Fibroblast of lung (primary cell): Measurements from ENCODE around the gene CNBD2. TPM values are rescaled to one million over a fixed set of nuclear protein-coding genes. Genes with fewer than 3 reads are reported as not detected.
"Not testable (repeated sequence)": the region's sequence is repeated elsewhere in the genome, so short reads cannot be mapped to it uniquely, and the experiment has no call there.

Experiments
- DNase-seq, 2 donors: peaks; one replicate each; pipeline versions ENCODE4 v3.0.0 to v3.0.0-alpha.2; 2010; ENCODE audit warnings: low read depth in 2 of 2
- H2AFZ ChIP-seq: 2 replicates; pipeline ENCODE4 v1.5.1; 2012; ENCODE audit warnings: low read length, control low read depth, inconsistent platforms
- H3K27ac ChIP-seq: 2 replicates; pipeline ENCODE4 v1.5.1; 2011; ENCODE audit warnings: low read length, control low read depth; ENCODE audit not compliant: insufficient read depth
- H3K27me3 ChIP-seq: 2 replicates; pipeline ENCODE4 v1.5.1; 2011; ENCODE audit warnings: mild to moderate bottlenecking, low read length; ENCODE audit not compliant: control insufficient read depth, insufficient read depth
- H3K36me3 ChIP-seq: 2 replicates; pipeline ENCODE4 v1.5.1; 2011; ENCODE audit warnings: low read length; ENCODE audit not compliant: control insufficient read depth, insufficient read depth
- H3K4me1 ChIP-seq: 2 replicates; pipeline ENCODE4 v1.5.1; 2011; ENCODE audit warnings: low read length; ENCODE audit not compliant: control insufficient read depth, insufficient read depth; ENCODE audit errors: extremely low read depth
- H3K4me2 ChIP-seq: 2 replicates; pipeline ENCODE4 v1.5.1; 2011; ENCODE audit warnings: low read length, control low read depth; ENCODE audit not compliant: insufficient read depth; ENCODE audit errors: extremely low read depth
- H3K4me3 ChIP-seq, 4 experiments: fragments of 200-600 bp in 1 of 4; sonication (generic) in 1 of 4; replicated peaks in 1 of 4; 2 replicates each; pipeline ENCODE4 v1.5.1; 2011 to 2016; ENCODE audit warnings: low read length in 4 of 4, low read depth in 3 of 4, mild to moderate bottlenecking in 3 of 4, control low read depth in 2 of 4, inconsistent platforms in 1 of 4, mixed read lengths in 1 of 4; ENCODE audit not compliant: insufficient read depth in 1 of 4; ENCODE audit errors: control extremely low read depth in 1 of 4
- H3K79me2 ChIP-seq: 2 replicates; pipeline ENCODE4 v1.5.1; 2012; ENCODE audit warnings: mild to moderate bottlenecking, low read length, inconsistent platforms; ENCODE audit not compliant: control insufficient read depth, insufficient read depth
- H3K9ac ChIP-seq: 2 replicates; pipeline ENCODE4 v1.5.1; 2011; ENCODE audit warnings: mild to moderate bottlenecking, low read length, control low read depth; ENCODE audit not compliant: insufficient read depth
- H3K9me3 ChIP-seq: 2 replicates; pipeline ENCODE4 v1.5.1; 2012; ENCODE audit warnings: low read depth, low read length; ENCODE audit not compliant: control insufficient read depth, insufficient read depth
- H4K20me1 ChIP-seq: 2 replicates; pipeline ENCODE4 v1.5.1; 2011; ENCODE audit warnings: low read length; ENCODE audit not compliant: control insufficient read depth, insufficient read depth; ENCODE audit errors: extremely low read depth
- EZH2 ChIP-seq: IDR thresholded peaks from 2 replicates; pipeline ENCODE4 v1.5.1; 2012; ENCODE audit warnings: low read length, control low read depth, mild to moderate bottlenecking; ENCODE audit errors: missing control alignments
- polyA plus RNA-seq, 2 donors: library from polyadenylated mRNA; depleted of rRNA in 1 of 2; stranded (reverse) in 1 of 2; unstranded in 1 of 2; fragments of >200 nt; gene quantifications; 2 replicates each; pipeline ENCODE4 v1.2.1, GENCODE V29; 2011 to 2012; ENCODE audit warnings: missing spikeins in 1 of 2
- total RNA-seq: library from RNA; depleted of rRNA; stranded (reverse); fragments of >200 nt; gene quantifications from 2 replicates; pipeline ENCODE4 v1.2.1, GENCODE V29; 2014
- TF ChIP-seq, protein P1 (sequence below), 2 donors: IDR thresholded peaks in 1 of 2; conservative IDR thresholded peaks in 1 of 2; 1 replicate in 1 of 2; 2 replicates in 1 of 2; pipeline ENCODE4 v1.5.1; 2011 to 2012; ENCODE audit warnings: low read length in 2 of 2, control low read depth in 1 of 2, inconsistent platforms in 1 of 2, low read depth in 1 of 2, mild to moderate bottlenecking in 1 of 2

Gene CNBD2
- total and polyA plus RNA-seq, 2 donors (not counting 1 experiment from before 2014, with no cell fraction given): 1.1 to 2.6 TPM

DNA sequence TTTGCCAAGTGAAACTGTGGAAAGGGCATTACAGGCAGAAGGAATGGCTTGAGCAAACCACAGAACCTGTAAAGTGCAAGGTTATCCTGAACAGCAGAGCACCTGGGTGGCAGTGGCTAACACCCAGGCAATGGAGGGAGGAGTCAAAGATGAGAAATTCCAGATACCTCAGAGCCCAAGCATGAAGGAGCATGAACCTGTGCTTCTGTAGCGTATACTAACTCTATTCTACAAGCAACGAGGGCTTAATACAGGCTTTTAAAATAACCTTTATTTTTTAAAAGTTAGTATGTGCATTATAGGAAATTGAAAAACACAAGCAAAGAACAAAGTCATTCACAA is 77.0 kb downstream of the CNBD2 start:
- Histone ChIP-seq H3K79me2 (peaks cover 42% of the 10 kb centered on the region), H3K4me2 (no peak overlapping the region), H4K20me1 (peaks cover 3% of the 10 kb centered on the region)

DNA sequence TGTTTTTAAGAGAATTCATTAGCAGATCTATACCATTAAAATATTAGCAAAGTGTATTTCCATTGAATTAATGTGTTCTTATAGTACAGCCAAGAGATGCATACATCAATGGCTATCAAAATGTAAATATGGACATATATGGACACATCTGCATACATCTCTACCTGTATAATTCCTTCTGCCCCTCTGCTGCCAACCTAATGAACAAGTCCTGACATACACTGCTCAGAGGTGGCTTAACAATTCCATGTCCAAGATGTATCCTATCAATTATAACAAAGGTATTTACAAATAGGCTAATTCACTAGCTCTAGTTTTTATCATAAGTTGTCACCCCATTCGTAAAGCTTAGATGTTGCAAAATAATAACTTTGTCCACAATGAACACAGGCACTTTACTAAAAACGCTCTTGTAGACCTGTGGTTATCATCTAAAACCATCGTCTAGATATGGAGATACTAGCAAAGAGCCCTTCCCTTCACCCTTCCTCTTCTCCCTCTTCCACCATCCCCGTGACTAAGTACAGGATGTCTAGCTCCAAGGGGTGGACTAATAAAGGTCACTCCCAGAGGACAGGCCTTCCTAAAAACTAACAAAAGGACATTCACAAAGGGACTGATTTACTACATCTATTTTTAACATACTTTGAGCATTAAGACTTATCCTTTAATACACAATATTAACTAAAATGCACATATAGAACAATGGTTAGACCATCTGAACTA is 77.8 kb downstream of the CNBD2 start:
- Histone ChIP-seq H3K79me2 (peaks cover 46% of the 10 kb centered on the region), H3K4me3 (peak overlapping the region in 1 of 4 experiments; percentile 7)
- H3K4me1 ChIP-seq, H2AFZ ChIP-seq, DNase-seq, H3K4me2 ChIP-seq, H3K9me3 ChIP-seq, H3K9ac ChIP-seq, H3K36me3 ChIP-seq, H3K27ac ChIP-seq, H4K20me1 ChIP-seq, H3K27me3 ChIP-seq: not testable (repeated sequence)

More for the DNA sequence above, 77.0 kb downstream of the CNBD2 start:
- Histone ChIP-seq H3K4me1 (no peaks in the 10 kb centered on the region), H3K36me3 (no peaks in the 10 kb centered on the region), H3K27ac (no peak overlapping the region), H3K9ac (no peak overlapping the region), H3K9me3 (no peaks in the 10 kb centered on the region), H3K4me3 (no peak overlapping the region), H3K27me3 (no peaks in the 10 kb centered on the region), H2AFZ (no peak overlapping the region)
- no peak for DNase-seq
- TF ChIP-seq, protein P1, sequence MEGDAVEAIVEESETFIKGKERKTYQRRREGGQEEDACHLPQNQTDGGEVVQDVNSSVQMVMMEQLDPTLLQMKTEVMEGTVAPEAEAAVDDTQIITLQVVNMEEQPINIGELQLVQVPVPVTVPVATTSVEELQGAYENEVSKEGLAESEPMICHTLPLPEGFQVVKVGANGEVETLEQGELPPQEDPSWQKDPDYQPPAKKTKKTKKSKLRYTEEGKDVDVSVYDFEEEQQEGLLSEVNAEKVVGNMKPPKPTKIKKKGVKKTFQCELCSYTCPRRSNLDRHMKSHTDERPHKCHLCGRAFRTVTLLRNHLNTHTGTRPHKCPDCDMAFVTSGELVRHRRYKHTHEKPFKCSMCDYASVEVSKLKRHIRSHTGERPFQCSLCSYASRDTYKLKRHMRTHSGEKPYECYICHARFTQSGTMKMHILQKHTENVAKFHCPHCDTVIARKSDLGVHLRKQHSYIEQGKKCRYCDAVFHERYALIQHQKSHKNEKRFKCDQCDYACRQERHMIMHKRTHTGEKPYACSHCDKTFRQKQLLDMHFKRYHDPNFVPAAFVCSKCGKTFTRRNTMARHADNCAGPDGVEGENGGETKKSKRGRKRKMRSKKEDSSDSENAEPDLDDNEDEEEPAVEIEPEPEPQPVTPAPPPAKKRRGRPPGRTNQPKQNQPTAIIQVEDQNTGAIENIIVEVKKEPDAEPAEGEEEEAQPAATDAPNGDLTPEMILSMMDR (conservative IDR thresholded peaks at IDR 0.05 in 1 of 2, IDR thresholded peaks at IDR 0.05 in 1 of 2; ENCODE audit: low read depth in 1 of 2, low read length in 2 of 2): no peak
- no peak for TF ChIP-seq EZH2

DNA sequence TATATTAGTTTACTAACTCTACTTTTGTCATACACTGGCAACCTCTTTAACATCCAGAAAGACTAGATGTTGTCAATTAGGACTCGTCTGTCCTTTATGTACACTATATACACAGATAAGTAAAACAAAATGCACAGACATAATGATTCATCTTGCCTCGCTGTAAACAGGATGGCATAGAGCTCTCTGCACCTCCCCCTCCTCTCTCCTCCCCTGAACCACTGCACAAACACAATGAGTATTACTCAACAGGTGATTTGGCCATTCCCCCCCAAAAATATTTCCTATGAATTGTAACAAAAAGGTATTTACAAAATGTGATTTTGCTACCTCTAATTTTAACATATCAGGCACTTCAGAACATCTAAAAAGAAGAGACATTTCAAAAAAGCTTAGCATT is 81.0 kb downstream of the CNBD2 start:
- H4K20me1 ChIP-seq, H2AFZ ChIP-seq, H3K9ac ChIP-seq, DNase-seq, H3K9me3 ChIP-seq, H3K36me3 ChIP-seq, H3K27me3 ChIP-seq, H3K4me2 ChIP-seq, H3K27ac ChIP-seq, H3K4me1 ChIP-seq: not testable (repeated sequence)
- Histone ChIP-seq H3K4me3 (peak overlapping the region; percentile 41 to 93 (median 82)), H3K79me2 (peaks cover 46% of the 10 kb centered on the region)
